Activated naive CD4-positive, alpha-beta T cell treated with anti-CD3 and anti-CD28 coated beads, Interleukin-2, amount 50 U/mL, for 24 hours (primary cell): ENCODE measurements around the gene SLC16A9.
"Not testable (repeated sequence)": the region's sequence is repeated elsewhere in the genome, so short reads cannot be mapped to it uniquely, and the experiment has no call there.

Experiments used
- H3K27ac Mint-ChIP-seq: one replicate; pipeline ENCODE4 v1.8.0; 2021; ENCODE audit warnings: mild to moderate bottlenecking, mixed read lengths
- H3K27me3 Mint-ChIP-seq: one replicate; pipeline ENCODE4 v1.8.0; 2021; ENCODE audit warnings: mixed read lengths
- H3K36me3 Mint-ChIP-seq: one replicate; pipeline ENCODE4 v1.8.0; 2021; ENCODE audit warnings: mixed read lengths
- H3K4me1 Mint-ChIP-seq: one replicate; pipeline ENCODE4 v1.8.0; 2021; ENCODE audit warnings: mixed read lengths
- H3K4me3 Mint-ChIP-seq: one replicate; pipeline ENCODE4 v1.8.0; 2021; ENCODE audit warnings: mild to moderate bottlenecking, mixed read lengths
- H3K9me3 Mint-ChIP-seq: one replicate; pipeline ENCODE4 v1.8.0; 2021; ENCODE audit warnings: mixed read lengths

The SLC16A9 gene

GRCh38 chr10:59668096-59668495 is 41.6 kb downstream of the SLC16A9 start:
- H3K36me3 Mint-ChIP-seq, result no peaks in the 10 kb centered on the region
- H3K4me1 Mint-ChIP-seq, result no peaks in the 10 kb centered on the region
- no peak overlapping the region for H3K4me3 Mint-ChIP-seq
- peaks cover 10% of the 10 kb centered on the region for H3K27me3 Mint-ChIP-seq
- no peak overlapping the region for H3K27ac Mint-ChIP-seq
- no peaks in the 10 kb centered on the region for H3K9me3 Mint-ChIP-seq

- Mint-ChIP-seq H3K36me3 (no peaks in the 10 kb centered on the region), H3K27ac (no peak overlapping the region), H3K4me3 (no peak overlapping the region), H3K9me3 (no peaks in the 10 kb centered on the region), H3K4me1 (no peaks in the 10 kb centered on the region), H3K27me3 (peaks cover 6% of the 10 kb centered on the region)
These were observed 43.3 kb downstream of the SLC16A9 start for GRCh38 chr10:59666310-59666709.

- H3K27ac Mint-ChIP-seq, H3K4me1 Mint-ChIP-seq, H3K27me3 Mint-ChIP-seq, H3K9me3 Mint-ChIP-seq, H3K4me3 Mint-ChIP-seq, H3K36me3 Mint-ChIP-seq: not testable (repeated sequence)
These were observed 46.4 kb downstream of the SLC16A9 start for GRCh38 chr10:59663213-59663612.

GRCh38 chr10:59657724-59658123 is 51.9 kb downstream of the SLC16A9 start:
- Mint-ChIP-seq H3K27ac (no peak overlapping the region), H3K4me1 (peaks cover 7% of the 10 kb centered on the region), H3K36me3 (peaks cover 4% of the 10 kb centered on the region), H3K4me3 (no peak overlapping the region), H3K27me3 (peaks cover 1% of the 10 kb centered on the region), H3K9me3 (no peaks in the 10 kb centered on the region)

GRCh38 chr10:59655309-59655708 is 54.3 kb downstream of the SLC16A9 start:
- Mint-ChIP-seq H3K9me3 (no peaks in the 10 kb centered on the region), H3K4me1 (peaks cover 7% of the 10 kb centered on the region), H3K4me3 (no peak overlapping the region), H3K27ac (no peak overlapping the region), H3K36me3 (peaks cover 4% of the 10 kb centered on the region), H3K27me3 (peaks cover 3% of the 10 kb centered on the region)

- Mint-ChIP-seq H3K4me3 (no peak overlapping the region), H3K36me3 (no peaks in the 10 kb centered on the region), H3K9me3 (no peaks in the 10 kb centered on the region), H3K27ac (no peak overlapping the region), H3K27me3 (peaks cover 3% of the 10 kb centered on the region), H3K4me1 (peaks cover 7% of the 10 kb centered on the region)
These were observed 55.6 kb downstream of the SLC16A9 start for GRCh38 chr10:59654007-59654406.

- Mint-ChIP-seq H3K36me3 (no peaks in the 10 kb centered on the region), H3K4me3 (no peak overlapping the region), H3K9me3 (no peaks in the 10 kb centered on the region), H3K4me1 (peaks cover 7% of the 10 kb centered on the region), H3K27me3 (peaks cover 1% of the 10 kb centered on the region), H3K27ac (no peak overlapping the region)
These were observed 57.7 kb downstream of the SLC16A9 start for GRCh38 chr10:59651902-59652301.

- H3K27ac Mint-ChIP-seq, result no peak overlapping the region
- peaks cover 3% of the 10 kb centered on the region for H3K27me3 Mint-ChIP-seq
- peaks cover 7% of the 10 kb centered on the region for H3K4me1 Mint-ChIP-seq
- no peak overlapping the region for H3K4me3 Mint-ChIP-seq
- H3K9me3 Mint-ChIP-seq, result peaks cover 12% of the 10 kb centered on the region
- no peaks in the 10 kb centered on the region for H3K36me3 Mint-ChIP-seq
These were observed 59.9 kb downstream of the SLC16A9 start for GRCh38 chr10:59649606-59650346.

GRCh38 chr10:59648711-59649201 is 60.9 kb downstream of the SLC16A9 start:
- no peak overlapping the region for H3K4me3 Mint-ChIP-seq
- peaks cover 3% of the 10 kb centered on the region for H3K27me3 Mint-ChIP-seq
- no peaks in the 10 kb centered on the region for H3K36me3 Mint-ChIP-seq
- peaks cover 17% of the 10 kb centered on the region for H3K9me3 Mint-ChIP-seq
- peaks cover 1% of the 10 kb centered on the region for H3K4me1 Mint-ChIP-seq
- H3K27ac Mint-ChIP-seq, result no peak overlapping the region

- Mint-ChIP-seq H3K27ac (no peak overlapping the region), H3K4me1 (no peaks in the 10 kb centered on the region), H3K36me3 (no peaks in the 10 kb centered on the region), H3K27me3 (peaks cover 2% of the 10 kb centered on the region), H3K4me3 (no peak overlapping the region), H3K9me3 (peaks cover 17% of the 10 kb centered on the region)
These were observed 64.8 kb downstream of the SLC16A9 start for GRCh38 chr10:59644841-59645240.

- H3K27ac Mint-ChIP-seq, H3K27me3 Mint-ChIP-seq, H3K36me3 Mint-ChIP-seq, H3K4me1 Mint-ChIP-seq, H3K4me3 Mint-ChIP-seq: not testable (repeated sequence)
- peaks cover 17% of the 10 kb centered on the region for H3K9me3 Mint-ChIP-seq
These were observed 68.0 kb downstream of the SLC16A9 start for GRCh38 chr10:59641688-59642087.

- Mint-ChIP-seq H3K4me1 (no peaks in the 10 kb centered on the region), H3K4me3 (no peak overlapping the region), H3K36me3 (no peaks in the 10 kb centered on the region), H3K9me3 (no peaks in the 10 kb centered on the region), H3K27ac (no peak overlapping the region), H3K27me3 (peaks cover 6% of the 10 kb centered on the region)
These were observed 74.0 kb downstream of the SLC16A9 start for GRCh38 chr10:59635502-59636290.

GRCh38 chr10:59634102-59634501 is 75.5 kb downstream of the SLC16A9 start:
- no peak overlapping the region for H3K27ac Mint-ChIP-seq
- no peaks in the 10 kb centered on the region for H3K9me3 Mint-ChIP-seq
- H3K27me3 Mint-ChIP-seq, result peaks cover 6% of the 10 kb centered on the region
- no peak overlapping the region for H3K4me3 Mint-ChIP-seq
- H3K4me1 Mint-ChIP-seq, result no peaks in the 10 kb centered on the region
- no peaks in the 10 kb centered on the region for H3K36me3 Mint-ChIP-seq

- Mint-ChIP-seq H3K9me3 (no peaks in the 10 kb centered on the region), H3K4me3 (no peak overlapping the region), H3K27me3 (peaks cover 6% of the 10 kb centered on the region), H3K36me3 (no peaks in the 10 kb centered on the region), H3K27ac (no peak overlapping the region), H3K4me1 (no peaks in the 10 kb centered on the region)
These were observed 76.6 kb downstream of the SLC16A9 start for GRCh38 chr10:59633063-59633462.

GRCh38 chr10:59631882-59632807 is 77.5 kb downstream of the SLC16A9 start:
- H3K4me1 Mint-ChIP-seq, result no peaks in the 10 kb centered on the region
- no peaks in the 10 kb centered on the region for H3K36me3 Mint-ChIP-seq
- no peak overlapping the region for H3K4me3 Mint-ChIP-seq
- peaks cover 6% of the 10 kb centered on the region for H3K27me3 Mint-ChIP-seq
- H3K27ac Mint-ChIP-seq, result no peak overlapping the region
- no peaks in the 10 kb centered on the region for H3K9me3 Mint-ChIP-seq
